OCI-LY3 (cell line): ENCODE results near the gene ACACB.

ENCODE experiments used
- H2AFZ ChIP-seq: fragments of 200-600, 300-600 bp; shearing (Covaris generic); 2 replicates; pipeline ENCODE4 v1.6.0; 2014; ENCODE audit warnings: antibody characterized with exemption, low read depth, low read length
- H3K27ac ChIP-seq: fragments of 200-600, 300-600 bp; sonication (generic); 2 replicates; pipeline ENCODE4 v1.5.1; 2014; ENCODE audit warnings: mild to moderate bottlenecking, low read length, moderate library complexity, mixed read lengths
- H3K27me3 ChIP-seq: fragments of 200-600, 300-600 bp; sonication (generic); 2 replicates; pipeline ENCODE4 v1.6.1; 2014; ENCODE audit warnings: low read depth, low read length, mixed read lengths
- H3K36me3 ChIP-seq: fragments of 200-600, 300-600 bp; sonication (generic); replicated peaks from 2 replicates; pipeline ENCODE3; 2014; ENCODE audit warnings: low read depth, low read length, mixed read lengths
- H3K4me1 ChIP-seq: fragments of 300-600, 200-600 bp; sonication (generic); 2 replicates; pipeline ENCODE4 v1.6.1; 2014; ENCODE audit warnings: low read length, mixed read lengths
- H3K4me2 ChIP-seq: fragments of 200-600, 300-600 bp; sonication (generic); 2 replicates; pipeline ENCODE4 v1.6.1; 2014; ENCODE audit warnings: low read length, mixed read lengths
- H3K4me3 ChIP-seq: fragments of 300-600, 200-600 bp; sonication (generic); 2 replicates; pipeline ENCODE4 v1.5.1; 2014; ENCODE audit warnings: antibody characterized with exemption, mild to moderate bottlenecking, low read length, moderate library complexity
- H3K79me2 ChIP-seq: fragments of 300-600, 200-600 bp; shearing (Covaris generic); 2 replicates; pipeline ENCODE4 v1.6.1; 2014; ENCODE audit warnings: mild to moderate bottlenecking, low read length, mixed read lengths
- H3K9ac ChIP-seq: fragments of 300-600, 200-600 bp; shearing (Covaris generic); 2 replicates; pipeline ENCODE4 v1.6.0; 2014; ENCODE audit warnings: mild to moderate bottlenecking, low read length, moderate library complexity
- H3K9me3 ChIP-seq: fragments of 200-600, 300-600 bp; shearing (Covaris generic); 2 replicates; pipeline ENCODE4 v1.6.1; 2014; ENCODE audit warnings: low read length, mixed read lengths; ENCODE audit not compliant: insufficient read depth
- H4K20me1 ChIP-seq: fragments of 200-600, 300-600 bp; sonication (generic); 2 replicates; pipeline ENCODE4 v1.6.1; 2016; ENCODE audit warnings: low read length, mixed read lengths; ENCODE audit not compliant: insufficient read depth
- EZH2phosphoT487 ChIP-seq: fragments of 200-600 bp; shearing (Covaris generic); IDR thresholded peaks from 2 replicates; pipeline ENCODE4 v1.6.1; 2018; ENCODE audit warnings: antibody characterized with exemption, mixed run types, low read depth
- TF ChIP-seq, protein P1 (sequence below): fragments of 200-600, 300-600 bp; sonication (generic); IDR thresholded peaks from 2 replicates; pipeline ENCODE4 v1.5.1; 2014; ENCODE audit warnings: antibody characterized with exemption, low read length, low read depth

ACACB gene

DNA sequence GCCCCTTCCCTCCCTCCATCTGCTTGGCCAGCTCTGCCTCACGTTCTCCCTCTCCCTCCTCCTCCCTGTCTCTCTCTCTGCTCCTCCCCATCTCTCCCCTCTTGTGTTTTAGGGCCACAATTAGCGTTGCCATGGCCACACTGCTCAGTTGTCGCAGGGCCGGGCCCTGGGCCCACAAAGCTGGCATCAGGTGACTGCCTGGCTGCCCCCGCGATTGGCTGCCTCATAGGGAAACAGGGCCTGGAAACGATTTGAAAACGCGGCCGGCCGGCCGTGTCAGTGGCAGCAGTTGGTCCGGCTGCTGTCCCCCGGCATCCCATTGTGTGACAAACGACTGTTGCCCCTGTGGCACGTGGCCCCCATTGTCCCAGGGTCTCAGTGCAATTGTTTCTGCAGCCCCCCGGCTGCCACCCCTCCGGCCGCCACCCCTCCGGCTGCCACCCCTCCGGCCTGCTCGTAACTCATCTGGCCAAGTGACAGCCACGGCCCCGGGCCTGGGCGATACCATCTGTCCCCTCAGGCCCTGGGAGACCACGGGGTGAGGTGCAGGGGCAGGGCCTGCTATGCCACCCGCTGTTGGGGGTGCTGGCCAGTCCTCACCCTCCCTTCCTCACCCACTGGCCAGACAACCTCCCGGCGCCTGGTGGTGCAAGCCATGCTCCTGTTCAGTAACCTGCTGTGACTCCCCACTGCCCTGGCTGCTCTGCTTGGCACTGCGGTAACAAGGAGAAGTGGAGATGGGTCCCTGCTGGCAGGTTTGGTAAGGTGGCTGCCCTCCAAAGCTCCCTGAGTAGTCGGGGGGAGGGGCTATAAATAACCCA is 175.3 kb downstream of the ACACB start:
- Histone ChIP-seq H3K27me3 (no peaks in the 10 kb centered on the region), H4K20me1 (no peaks in the 10 kb centered on the region), H3K4me1 (no peaks in the 10 kb centered on the region), H3K36me3 (no peaks in the 10 kb centered on the region), H3K4me3 (no peak overlapping the region), H3K9ac (no peak overlapping the region), H2AFZ (no peak overlapping the region), H3K4me2 (no peak overlapping the region), H3K27ac (no peak overlapping the region), H3K79me2 (no peaks in the 10 kb centered on the region), H3K9me3 (no peaks in the 10 kb centered on the region)
- TF ChIP-seq, protein P1, sequence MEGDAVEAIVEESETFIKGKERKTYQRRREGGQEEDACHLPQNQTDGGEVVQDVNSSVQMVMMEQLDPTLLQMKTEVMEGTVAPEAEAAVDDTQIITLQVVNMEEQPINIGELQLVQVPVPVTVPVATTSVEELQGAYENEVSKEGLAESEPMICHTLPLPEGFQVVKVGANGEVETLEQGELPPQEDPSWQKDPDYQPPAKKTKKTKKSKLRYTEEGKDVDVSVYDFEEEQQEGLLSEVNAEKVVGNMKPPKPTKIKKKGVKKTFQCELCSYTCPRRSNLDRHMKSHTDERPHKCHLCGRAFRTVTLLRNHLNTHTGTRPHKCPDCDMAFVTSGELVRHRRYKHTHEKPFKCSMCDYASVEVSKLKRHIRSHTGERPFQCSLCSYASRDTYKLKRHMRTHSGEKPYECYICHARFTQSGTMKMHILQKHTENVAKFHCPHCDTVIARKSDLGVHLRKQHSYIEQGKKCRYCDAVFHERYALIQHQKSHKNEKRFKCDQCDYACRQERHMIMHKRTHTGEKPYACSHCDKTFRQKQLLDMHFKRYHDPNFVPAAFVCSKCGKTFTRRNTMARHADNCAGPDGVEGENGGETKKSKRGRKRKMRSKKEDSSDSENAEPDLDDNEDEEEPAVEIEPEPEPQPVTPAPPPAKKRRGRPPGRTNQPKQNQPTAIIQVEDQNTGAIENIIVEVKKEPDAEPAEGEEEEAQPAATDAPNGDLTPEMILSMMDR, result no peak
- TF ChIP-seq EZH2phosphoT487, result no peak

DNA sequence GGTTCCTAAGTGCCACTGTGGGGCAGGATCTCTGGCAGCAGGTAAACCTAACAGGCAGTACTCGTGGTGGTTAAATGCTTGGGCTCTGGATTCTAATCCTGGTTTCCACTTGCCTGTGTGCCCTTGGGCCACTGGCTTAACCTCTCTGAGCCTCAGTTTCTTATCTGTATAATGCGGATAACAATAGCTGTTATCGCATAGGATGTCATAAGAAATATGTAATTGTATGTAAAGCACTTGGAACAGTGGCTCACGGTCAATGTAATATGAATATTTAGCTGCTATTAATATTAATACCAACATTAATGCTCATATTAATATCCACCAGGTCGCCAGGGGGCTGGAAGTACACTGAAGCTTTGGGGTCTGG is 175.9 kb downstream of the ACACB start:
- H3K36me3 ChIP-seq, result no peaks in the 10 kb centered on the region
- no peaks in the 10 kb centered on the region for H3K79me2 ChIP-seq
- no peak overlapping the region for H3K27ac ChIP-seq
- H3K4me3 ChIP-seq, result no peak overlapping the region
- H4K20me1 ChIP-seq, result no peaks in the 10 kb centered on the region
- no peaks in the 10 kb centered on the region for H3K9me3 ChIP-seq
- no peak overlapping the region for H3K4me2 ChIP-seq
- H2AFZ ChIP-seq, result no peak overlapping the region
- H3K4me1 ChIP-seq, result no peaks in the 10 kb centered on the region
- H3K27me3 ChIP-seq, result no peaks in the 10 kb centered on the region
- TF ChIP-seq, protein P1, result no peak
- no peak for TF ChIP-seq EZH2phosphoT487
- H3K9ac ChIP-seq, result no peak overlapping the region

DNA sequence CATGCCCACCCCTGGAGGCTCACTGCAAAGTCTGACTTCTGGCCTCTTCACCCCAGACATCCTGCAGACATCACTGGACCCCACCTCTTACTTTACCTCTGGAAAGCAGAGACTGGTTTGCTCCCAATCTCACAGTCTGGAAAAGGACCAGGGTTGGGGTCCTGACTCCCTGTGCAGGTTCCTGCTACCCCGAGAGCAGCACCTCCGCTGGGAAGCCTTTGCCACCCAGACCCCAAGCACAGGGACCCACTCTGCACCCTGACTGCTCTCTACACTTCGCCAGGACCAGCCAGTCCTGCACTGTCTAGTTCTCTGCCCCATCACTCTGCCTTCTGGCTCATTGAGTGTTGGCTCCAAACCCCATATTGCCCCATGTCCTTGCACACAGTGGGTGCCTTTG is 176.7 kb downstream of the ACACB start:
- no peak for TF ChIP-seq EZH2phosphoT487
- TF ChIP-seq, protein P1, result no peak
- no peaks in the 10 kb centered on the region for H3K79me2 ChIP-seq
- no peak overlapping the region for H3K4me3 ChIP-seq
- H3K27me3 ChIP-seq, result no peaks in the 10 kb centered on the region
- H3K36me3 ChIP-seq, result no peaks in the 10 kb centered on the region
- no peak overlapping the region for H2AFZ ChIP-seq
- no peak overlapping the region for H3K27ac ChIP-seq
- no peaks in the 10 kb centered on the region for H3K4me1 ChIP-seq
- no peak overlapping the region for H3K9ac ChIP-seq
- H3K4me2 ChIP-seq, result no peak overlapping the region
- H3K9me3 ChIP-seq, result no peaks in the 10 kb centered on the region
- H4K20me1 ChIP-seq, result no peaks in the 10 kb centered on the region

DNA sequence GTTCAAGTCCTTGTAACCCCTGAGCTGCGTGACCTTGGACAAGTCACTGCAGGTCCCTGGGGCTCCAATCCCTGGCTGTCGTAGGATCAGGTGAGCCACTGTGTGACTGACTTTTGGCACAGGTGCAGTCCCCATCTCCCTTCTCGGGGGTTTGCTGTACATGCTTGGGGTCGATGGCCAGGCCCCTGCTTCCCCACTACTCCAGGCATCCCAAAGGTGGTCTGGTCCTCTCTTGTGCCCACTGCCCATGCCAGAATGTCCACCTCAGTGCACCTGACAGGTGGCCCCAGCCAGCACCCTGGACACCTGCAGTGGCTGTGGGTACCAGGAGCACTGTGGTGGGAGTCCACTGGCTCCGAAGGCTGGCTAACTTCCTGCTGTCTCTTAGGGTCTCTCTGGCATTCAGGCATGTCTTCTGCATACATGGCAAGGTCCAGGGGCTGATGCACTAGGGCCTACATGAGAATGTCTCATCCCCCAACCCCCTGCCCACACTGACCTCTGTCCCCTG is 178.0 kb downstream of the ACACB start:
- Histone ChIP-seq H3K4me2 (no peak overlapping the region), H3K9me3 (no peaks in the 10 kb centered on the region), H4K20me1 (no peaks in the 10 kb centered on the region), H3K79me2 (no peaks in the 10 kb centered on the region), H3K4me3 (no peak overlapping the region), H3K27me3 (no peaks in the 10 kb centered on the region), H3K27ac (no peak overlapping the region), H3K36me3 (no peaks in the 10 kb centered on the region), H3K9ac (no peak overlapping the region), H2AFZ (no peak overlapping the region), H3K4me1 (no peaks in the 10 kb centered on the region)
- TF ChIP-seq, protein P1, result no peak
- TF ChIP-seq EZH2phosphoT487, result no peak
